Lower leg skin (tissue), 4 donors: Measurements from ENCODE around the gene WFDC8. TPM values are rescaled to one million over a fixed set of nuclear protein-coding genes. Genes with fewer than 3 reads are reported as not detected.

ENCODE experiments used
- DNase-seq, 2 donors: peaks; one replicate each; pipeline ENCODE4 v3.0.0-alpha.2; 2019; ENCODE audit warnings: low spot score in 2 of 2
- H3K4me3 ChIP-seq: fragments of 200-600 bp; sonication (generic); 2 replicates; pipeline ENCODE4 v1.5.1; 2017; ENCODE audit warnings: mild to moderate bottlenecking, low read depth; ENCODE audit not compliant: poor library complexity, severe bottlenecking
- CTCF ChIP-seq, 3 donors: fragments of 450-650 bp; IDR thresholded peaks; one replicate each; pipeline ENCODE4 v1.5.1; 2016; ENCODE audit warnings: antibody characterized with exemption in 3 of 3, mild to moderate bottlenecking in 3 of 3, moderate library complexity in 2 of 3
- POLR2A ChIP-seq, 2 donors: fragments of 450-650 bp; IDR thresholded peaks; one replicate each; pipeline ENCODE4 v1.6.1; 2016 to 2017; ENCODE audit warnings: antibody characterized with exemption in 2 of 2, mild to moderate bottlenecking in 1 of 2, moderate library complexity in 1 of 2
- WGBS, 2 donors: methylation state at CpG; one replicate each; pipeline ENCODE4 v1.1.5; 2018; 5-methylcytosine and 5-hydroxymethylcytosine counted together
- intact Hi-C: fragments of 100-400 bp; cut with DNase I; formaldehyde crosslinking; loops from one replicate; pipeline ENCODE4 v1.15.0; 2023; ENCODE audit warnings: low total_unique reads
- total RNA-seq, 4 donors: library from RNA; depleted of rRNA; stranded (reverse); fragments of >200 nt; gene quantifications; one replicate each; pipeline ENCODE4 v1.1.0, GENCODE V29; 2016

WFDC8 gene
- total RNA-seq, 4 donors from 2014 or later = not detected

GRCh38 chr20:45523821-45524220, 55.3 kb downstream of the WFDC8 start:
- TF ChIP-seq POLR2A (IDR thresholded peaks at IDR 0.05) (no peak), CTCF (IDR thresholded peaks at IDR 0.05) (no peak)
- WGBS, 2 donors = 82 to 83% methylated on average over 1 of the region's 1 CpG
- no peak overlapping the region for H3K4me3 ChIP-seq
- intact Hi-C loops = no loop called here
- DNase-seq = no peak

GRCh38 chr20:45518282-45518681, 60.8 kb downstream of the WFDC8 start:
- no peak overlapping the region for H3K4me3 ChIP-seq
- DNase-seq = peak in 1 of 2 donors; percentile 48
- 23 to 26% methylated on average over 2 of the region's 2 CpGs for WGBS, 2 donors
- intact Hi-C loops = no loop called here
- TF ChIP-seq POLR2A (IDR thresholded peaks at IDR 0.05) (no peak), CTCF (IDR thresholded peaks at IDR 0.05) (no peak)

- peak in 1 of 2 donors; percentile 23 for DNase-seq
- no peak within 1 kb of the TSS for H3K4me3 ChIP-seq
- intact Hi-C loops = no loop called here
- WGBS, 2 donors = 57 to 60% methylated on average over 5 of the region's 5 CpGs
- TF ChIP-seq CTCF (IDR thresholded peaks at IDR 0.05) (no peak), POLR2A (IDR thresholded peaks at IDR 0.05) (no peak)
Observed at GRCh38 chr20:45515147-45515913, 63.8 kb downstream of the WFDC8 start, which contains the start of gene SPINT3. Gene SPINT3, minus strand, starts transcription at chr20:45515622. Its CDS starts 14 bp downstream, at chr20:45515608.

- H3K4me3 ChIP-seq = no peak overlapping the region
- no peak for DNase-seq
- TF ChIP-seq POLR2A (IDR thresholded peaks at IDR 0.05) (no peak), CTCF (IDR thresholded peaks at IDR 0.05) (no peak)
- intact Hi-C loops = no loop called here
- 80 to 81% methylated on average over 5 of the region's 5 CpGs for WGBS, 2 donors
Observed at GRCh38 chr20:45510242-45510862, 68.7 kb downstream of the WFDC8 start.

- no peak for DNase-seq
- H3K4me3 ChIP-seq = no peak overlapping the region
- 75 to 83% methylated on average over 4 of the region's 4 CpGs for WGBS, 2 donors
- intact Hi-C loops = no loop called here
- TF ChIP-seq CTCF (IDR thresholded peaks at IDR 0.05) (no peak), POLR2A (IDR thresholded peaks at IDR 0.05) (no peak)
Observed at GRCh38 chr20:45509091-45509490, 70.0 kb downstream of the WFDC8 start.
